Adrenal gland (tissue), 12 donors: ENCODE data around the gene OTOS. TPM values are rescaled to one million over a fixed set of nuclear protein-coding genes. Genes with fewer than 3 reads are reported as not detected.

Experiments
- DNase-seq, 7 donors: peaks; one replicate each; pipeline ENCODE4 v3.0.0-alpha.2; 2019 to 2020
- H3K27ac ChIP-seq, 5 donors: fragments of 200-600 bp; sonication (generic) in 4 of 5; 1 replicate in 3 of 5; 2 replicates in 2 of 5; pipeline versions ENCODE4 v1.5.1 to v1.8.0; 2016 to 2020; ENCODE audit warnings: mild to moderate bottlenecking in 1 of 5
- H3K27me3 ChIP-seq: fragments of 200-600 bp; 2 replicates; pipeline ENCODE4 v1.8.0; 2021
- H3K36me3 ChIP-seq, 2 donors: fragments of 200-600 bp; replicated peaks in 1 of 2; 1 replicate in 1 of 2; 2 replicates in 1 of 2; pipeline versions ENCODE4 v1.5.1 to v1.8.0; 2018 to 2022
- H3K4me1 ChIP-seq, 2 donors: fragments of 200-600 bp; replicated peaks in 1 of 2; 1 replicate in 1 of 2; 2 replicates in 1 of 2; pipeline versions ENCODE4 v1.5.1 to v1.8.0; 2018 to 2021
- H3K4me3 ChIP-seq, 4 donors: fragments of 200-600 bp; sonication (generic) in 3 of 4; one replicate each; pipeline ENCODE4 v1.5.1; 2016 to 2018
- H3K9me3 ChIP-seq, 3 donors: fragments of 200-600 bp; sonication (generic) in 1 of 3; replicated peaks in 1 of 3; 1 replicate in 2 of 3; 2 replicates in 1 of 3; pipeline versions ENCODE4 v1.5.1 to v1.8.0; 2016 to 2021
- POLR2A ChIP-seq, 2 donors: fragments of 450-650 bp; IDR thresholded peaks; one replicate each; pipeline ENCODE4 v1.6.1; 2017; ENCODE audit warnings: antibody characterized with exemption in 2 of 2, mild to moderate bottlenecking in 2 of 2, moderate library complexity in 1 of 2
- WGBS, 4 donors: extraction: QIAGEN DNeasy Blood & Tissue Kit in 2 of 4; methylation state at CpG; one replicate each; pipeline versions ENCODE4 v1.1.5 to v1.1.7; 2013 to 2017; 5-methylcytosine and 5-hydroxymethylcytosine counted together
- intact Hi-C, 2 donors: fragments of 100-400 bp; cut with DNase I; formaldehyde crosslinking; loops; one replicate each; pipeline versions ENCODE4 v1.14.1 to v1.15.0; 2022 to 2023
- polyA plus RNA-seq, 3 donors: library from polyadenylated mRNA; stranded (reverse); fragments of 200-250 nt in 2 of 3; fragments of 350-450 nt in 1 of 3; fragmentation: Illumina TruSeq in 1 of 3; extraction: RNeasy Lipid Tissue Mini Kit (QIAGEN cat#74804) in 1 of 3; gene quantifications; one replicate each; pipeline ENCODE4 v1.2.3, GENCODE V29; 2013 to 2014
- total RNA-seq, 9 donors: library from RNA; depleted of rRNA in 4 of 9; stranded (reverse); fragments of >200 nt in 4 of 9; fragments of 120-200 nt in 1 of 9; fragmentation: NEBNext Ultra II Directional in 1 of 9; extraction: Animal tissue kit (Norgen Biotek cat#: 25700) in 1 of 9; gene quantifications; one replicate each; pipeline versions ENCODE4 v1.1.0 to v1.2.4, GENCODE V29; 2013 to 2023
- TF ChIP-seq, protein P1 (sequence below), 6 experiments: fragments of 450-650 bp in 4 of 6; fragments of 200-600 bp in 2 of 6; sonication (generic) in 1 of 6; IDR thresholded peaks; 1 replicate in 5 of 6; 2 replicates in 1 of 6; pipeline versions ENCODE4 v1.5.1 to v1.8.0; 2016 to 2021; ENCODE audit warnings: antibody characterized with exemption in 6 of 6, mild to moderate bottlenecking in 2 of 6, moderate library complexity in 1 of 6
- donor health status: healthy with polysubstance abuse.
- donor health status: Bipolar disorder and iron deficiency.
- donor health status: DM: yes; HTN: yes; CAD: no.
- donor health status: DM: no; HTN: no; CAD: no.
- donor health status: DM: no; HTN: no; CAD: no.
- donor health status: DM: yes; HTN: yes; CAD: no.

Gene OTOS
- total and polyA plus RNA-seq, 12 donors: not detected

- no peak overlapping the region for H3K27ac ChIP-seq
- no peaks in the 10 kb centered on the region for H3K4me1 ChIP-seq
- H3K27me3 ChIP-seq: peaks cover 4% of the 10 kb centered on the region
- WGBS, 4 donors: 82 to 91% (median 88%) methylated on average over 6 to 15 of the region's 15 CpGs
- no peak overlapping the region for H3K4me3 ChIP-seq
- H3K36me3 ChIP-seq: no peaks in the 10 kb centered on the region
- no peak for DNase-seq
- intact Hi-C loops: no loop called here
- TF ChIP-seq, protein P1, sequence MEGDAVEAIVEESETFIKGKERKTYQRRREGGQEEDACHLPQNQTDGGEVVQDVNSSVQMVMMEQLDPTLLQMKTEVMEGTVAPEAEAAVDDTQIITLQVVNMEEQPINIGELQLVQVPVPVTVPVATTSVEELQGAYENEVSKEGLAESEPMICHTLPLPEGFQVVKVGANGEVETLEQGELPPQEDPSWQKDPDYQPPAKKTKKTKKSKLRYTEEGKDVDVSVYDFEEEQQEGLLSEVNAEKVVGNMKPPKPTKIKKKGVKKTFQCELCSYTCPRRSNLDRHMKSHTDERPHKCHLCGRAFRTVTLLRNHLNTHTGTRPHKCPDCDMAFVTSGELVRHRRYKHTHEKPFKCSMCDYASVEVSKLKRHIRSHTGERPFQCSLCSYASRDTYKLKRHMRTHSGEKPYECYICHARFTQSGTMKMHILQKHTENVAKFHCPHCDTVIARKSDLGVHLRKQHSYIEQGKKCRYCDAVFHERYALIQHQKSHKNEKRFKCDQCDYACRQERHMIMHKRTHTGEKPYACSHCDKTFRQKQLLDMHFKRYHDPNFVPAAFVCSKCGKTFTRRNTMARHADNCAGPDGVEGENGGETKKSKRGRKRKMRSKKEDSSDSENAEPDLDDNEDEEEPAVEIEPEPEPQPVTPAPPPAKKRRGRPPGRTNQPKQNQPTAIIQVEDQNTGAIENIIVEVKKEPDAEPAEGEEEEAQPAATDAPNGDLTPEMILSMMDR (IDR thresholded peaks at IDR 0.05): no peak
- no peak for TF ChIP-seq POLR2A (IDR thresholded peaks at IDR 0.05)
- H3K9me3 ChIP-seq: no peaks in the 10 kb centered on the region
These were observed 29.3 kb upstream of the OTOS start for GRCh38 chr2:240169486-240170353.

DNA sequence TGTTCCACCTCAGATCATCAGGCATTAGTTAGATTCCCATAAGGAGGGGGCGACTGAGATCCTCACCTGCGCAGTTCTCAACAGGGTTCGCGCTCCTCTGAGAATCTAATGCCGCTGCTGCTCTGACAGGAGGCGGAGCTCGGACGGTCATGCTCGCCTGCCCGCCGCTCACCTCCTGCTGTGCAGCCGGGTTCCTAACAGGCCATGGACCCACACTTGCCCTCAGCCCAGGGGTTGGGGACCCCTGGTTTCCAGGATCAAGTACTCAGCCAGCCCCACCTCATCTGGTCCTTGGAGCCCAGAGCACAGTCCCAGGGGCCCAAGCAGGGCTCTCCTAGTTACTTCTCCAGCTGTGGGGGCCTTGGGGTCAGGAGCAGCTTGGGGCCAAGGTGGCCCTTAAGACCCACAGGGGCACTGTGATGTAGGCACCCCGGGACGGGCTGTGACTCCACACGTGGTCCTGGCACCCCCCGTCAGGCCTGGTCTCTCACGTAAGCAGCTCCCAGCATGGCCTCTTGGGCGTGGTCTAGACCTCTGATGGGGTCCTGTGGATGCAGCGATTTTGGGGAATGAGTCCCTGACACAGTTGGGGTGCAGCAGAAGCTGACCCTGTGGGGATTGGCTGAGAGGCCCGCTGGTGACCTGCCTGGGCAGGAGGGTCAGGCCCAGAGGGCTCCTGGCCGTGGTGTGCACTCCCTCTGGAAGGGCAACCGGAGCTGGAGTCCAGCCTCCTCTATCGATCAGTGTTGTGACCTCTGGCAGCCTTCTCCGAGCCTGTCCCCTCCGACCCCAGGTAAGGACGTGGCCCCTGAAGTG lies 28.3 kb upstream of the OTOS start:
- TF ChIP-seq, protein P1 (IDR thresholded peaks at IDR 0.05): no peak
- TF ChIP-seq POLR2A (IDR thresholded peaks at IDR 0.05): no peak
- intact Hi-C loops: no loop called here
- Histone ChIP-seq H3K9me3 (no peaks in the 10 kb centered on the region), H3K4me1 (no peaks in the 10 kb centered on the region), H3K27me3 (peaks cover 2% of the 10 kb centered on the region), H3K27ac (no peak overlapping the region), H3K36me3 (no peaks in the 10 kb centered on the region), H3K4me3 (no peak overlapping the region)
- 86 to 93% (median 93%) methylated on average over 12 to 26 of the region's 26 CpGs for WGBS, 4 donors
- DNase-seq: no peak

GRCh38 chr2:240168041-240168440 lies 27.6 kb upstream of the OTOS start:
- H3K4me3 ChIP-seq: no peak overlapping the region
- H3K27ac ChIP-seq: no peak overlapping the region
- H3K9me3 ChIP-seq: no peaks in the 10 kb centered on the region
- DNase-seq: no peak
- H3K36me3 ChIP-seq: no peaks in the 10 kb centered on the region
- no peak for TF ChIP-seq POLR2A (IDR thresholded peaks at IDR 0.05)
- TF ChIP-seq, protein P1 (IDR thresholded peaks at IDR 0.05): no peak
- no peaks in the 10 kb centered on the region for H3K27me3 ChIP-seq
- no peaks in the 10 kb centered on the region for H3K4me1 ChIP-seq
- WGBS, 4 donors: 87 to 93% (median 87%) methylated on average over 2 to 18 of the region's 18 CpGs
- intact Hi-C loops: no loop called here

- DNase-seq: no peak
- H3K9me3 ChIP-seq: no peaks in the 10 kb centered on the region
- no peak overlapping the region for H3K27ac ChIP-seq
- no peaks in the 10 kb centered on the region for H3K36me3 ChIP-seq
- no peak overlapping the region for H3K4me3 ChIP-seq
- intact Hi-C loops: no loop called here
- H3K4me1 ChIP-seq: no peaks in the 10 kb centered on the region
- 73 to 85% (median 80%) methylated on average over 6 to 9 of the region's 9 CpGs for WGBS, 4 donors
- TF ChIP-seq POLR2A (IDR thresholded peaks at IDR 0.05): no peak
- H3K27me3 ChIP-seq: no peaks in the 10 kb centered on the region
These were observed 27.1 kb upstream of the OTOS start for GRCh38 chr2:240167588-240167880.
